Measurements from ENCODE around the gene RAMP3.

RAMP3 gene

GRCh38 chr7:45225311-45225947 lies 67.8 kb downstream of the RAMP3 start:
- no peak for DNase-seq

GRCh38 chr7:45225948-45226335 lies 68.4 kb downstream of the RAMP3 start:
- no peak for DNase-seq

- no peak for DNase-seq
Observed at GRCh38 chr7:45229156-45229920, 71.7 kb downstream of the RAMP3 start.

- DNase-seq: no peak
Observed at GRCh38 chr7:45230083-45230482, 72.5 kb downstream of the RAMP3 start.

GRCh38 chr7:45230611-45231165 lies 73.1 kb downstream of the RAMP3 start:
- no peak for DNase-seq

DNA sequence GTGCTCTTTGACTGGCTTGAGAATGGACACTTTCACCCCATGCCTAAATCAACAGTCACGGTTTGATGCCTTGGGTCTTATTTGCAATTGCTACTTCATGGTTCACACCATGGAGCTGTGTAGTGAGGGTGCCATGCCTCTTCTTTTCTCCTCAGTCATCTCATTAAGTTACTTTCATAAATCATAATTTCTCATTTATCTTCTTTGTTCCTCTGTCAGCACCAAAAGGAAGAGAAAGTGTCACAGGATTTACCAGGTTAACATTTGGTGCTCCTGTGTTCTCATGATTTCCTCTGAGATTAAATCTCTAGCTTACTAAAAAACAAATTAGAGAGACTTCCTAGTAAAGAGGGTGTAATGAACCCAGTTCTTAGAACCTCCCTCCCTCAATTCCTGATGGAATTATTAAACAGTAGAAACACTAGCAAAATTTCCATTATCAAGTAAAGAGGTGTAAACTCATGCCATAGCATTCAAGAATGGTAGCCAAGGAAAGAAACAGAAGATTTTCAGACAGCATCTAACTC lies 75.7 kb downstream of the RAMP3 start:
- DNase-seq: no peak
